ENCODE measurements around the gene CFAP119. TPM values are rescaled to one million over a fixed set of nuclear protein-coding genes. Genes with fewer than 3 reads are reported as not detected.

Gene CFAP119
- total and polyA plus RNA-seq, 9 of the 15 experiments (the other 6 are each of a cell fraction or from before 2014, with no cell fraction given) = 5.5 to 33.7 (median 9.6) TPM

GRCh38 chr16:30761928-30762902, at the start of gene CFAP119, which contains the start of gene RNF40 (continued):
- peak; percentile 47; the same call in 1 of the 2 replicates for TF ChIP-seq REST (IDR thresholded peaks at IDR 0.05; ENCODE audit: borderline replicate concordance)
- 0 out of 2 replicates have a peak, but pooled peaks have one; percentile 14 for TF ChIP-seq REST (CRISPR knock-in tag; IDR thresholded peaks at IDR 0.05; ENCODE audit: low read depth)
- peak; percentile 77 for TF ChIP-seq ETV1 (tag; conservative IDR thresholded peaks at IDR 0.05; ENCODE audit: low read depth)
- TF ChIP-seq NR4A1 (CRISPR knock-in tag; IDR thresholded peaks at IDR 0.05) = no peak
- TF ChIP-seq NR4A1 (tag; IDR thresholded peaks at IDR 0.05) = no peak
- peak; percentile 28 for TF ChIP-seq FOS (IDR thresholded peaks at IDR 0.05; ENCODE audit: extremely low read depth, insufficient read length)
- TF ChIP-seq MXD1 (CRISPR knock-in tag; IDR thresholded peaks at IDR 0.05; ENCODE audit: borderline replicate concordance, poor library complexity, severe bottlenecking) = peak; percentile 39
- peak; percentile 63 for TF ChIP-seq BMI1 (IDR thresholded peaks at IDR 0.05; ENCODE audit: low read length)
- TF ChIP-seq HNRNPL (IDR thresholded peaks at IDR 0.05; ENCODE audit: low read depth, low read length) = no peak
- peak in 1 of 2 experiments; percentile 70; a peak in 2 of 4 replicates for TF ChIP-seq CSDE1 (IDR thresholded peaks at IDR 0.05)
- TF ChIP-seq HNRNPLL (IDR thresholded peaks at IDR 0.05; ENCODE audit: low read depth, low read length, poor library complexity, severe bottlenecking) = peak; percentile 47
- TF ChIP-seq EZH2 (IDR thresholded peaks at IDR 0.05; ENCODE audit: borderline replicate concordance, low read depth, low read length) = no peak
- TF ChIP-seq KDM5B (IDR thresholded peaks at IDR 0.05; ENCODE audit: insufficient replicate concordance, low read depth, low read length) = peak; percentile 87
- peak; percentile 66 to 87; a peak in 3 of 4 replicates for TF ChIP-seq MNT (conservative IDR thresholded peaks at IDR 0.05)

Data from K562 (cell line).